Panc1 (cell line): ENCODE results near the gene BLTP2. TPM values are rescaled to one million over a fixed set of nuclear protein-coding genes. Genes with fewer than 3 reads are reported as not detected.
A peak's percentile ranks its signal among the peaks of the same experiment; 100 is the strongest.
"Not testable (repeated sequence)": the region's sequence is repeated elsewhere in the genome, so short reads cannot be mapped to it uniquely, and the experiment has no call there.

ENCODE experiments used
- ATAC-seq: fragments of 200-7000 bp; cut with Tn5 transposase; 2 replicates; pipeline ENCODE4 v1.9.1; 2020; ENCODE audit warnings: mild to moderate bottlenecking, moderate library complexity
- BruUV-seq: library from RNA; stranded (reverse); fragments of 400-500 nt; replicated peaks from 2 replicates; lab custom pipeline; 2021; lab: Mats Ljungman, UMichigan
- CTCF ChIA-PET: fragments of 300-600 bp; sonication (Branson Sonifier 250); formaldehyde crosslinking; loops from one replicate; lab custom pipeline; 2022; ENCODE audit warnings: antibody characterized with exemption; lab: Charles Lee
- POLR2A ChIA-PET: fragments of 300-600 bp; sonication (Branson Sonifier 250); formaldehyde crosslinking; loops from one replicate; lab custom pipeline; 2022; ENCODE audit warnings: antibody characterized with exemption; lab: Charles Lee
- DNase-seq: peaks from one replicate; pipeline ENCODE4 v3.0.0-alpha.2; 2010; ENCODE audit warnings: low read depth, low spot score
- H3K27ac ChIP-seq: 2 replicates; pipeline ENCODE4 v1.5.1; 2011; ENCODE audit warnings: mild to moderate bottlenecking, low read length, inconsistent platforms
- H3K27me3 ChIP-seq: fragments of 200-500 bp; sonication (Bioruptor generic); 2 replicates; pipeline ENCODE4 v1.6.0; 2014; ENCODE audit warnings: low read length, inconsistent platforms; ENCODE audit not compliant: control insufficient read depth, insufficient read depth
- H3K36me3 ChIP-seq: fragments of 200-500 bp; sonication (Bioruptor generic); 2 replicates; pipeline ENCODE4 v1.5.1; 2014; ENCODE audit warnings: inconsistent platforms, mild to moderate bottlenecking, low read length, moderate library complexity; ENCODE audit not compliant: control insufficient read depth, insufficient read depth
- H3K4me1 ChIP-seq: 2 replicates; pipeline ENCODE4 v1.5.1; 2011; ENCODE audit warnings: inconsistent platforms, mild to moderate bottlenecking, low read length, moderate library complexity; ENCODE audit not compliant: control insufficient read depth, insufficient read depth
- H3K4me3 ChIP-seq, 2 experiments: 2 replicates each; pipeline ENCODE4 v1.5.1; 2011 to 2012; ENCODE audit warnings: low read depth in 2 of 2, low read length in 2 of 2, mild to moderate bottlenecking in 2 of 2, inconsistent platforms in 1 of 2, moderate library complexity in 1 of 2
- H3K9me3 ChIP-seq: fragments of 200-500 bp; sonication (Bioruptor generic); 2 replicates; pipeline ENCODE4 v1.5.1; 2014; ENCODE audit warnings: low read depth, mild to moderate bottlenecking, inconsistent platforms, low read length, moderate library complexity; ENCODE audit not compliant: control insufficient read depth, insufficient read depth
- POLR2AphosphoS5 ChIP-seq: IDR thresholded peaks from 2 replicates; pipeline ENCODE4 v1.6.1; 2012; ENCODE audit warnings: mild to moderate bottlenecking, low read depth, low read length, moderate library complexity
- REST ChIP-seq, 2 experiments: IDR thresholded peaks; 2 replicates each; pipeline ENCODE4 v1.6.1; 2011 to 2012; ENCODE audit warnings: low read depth in 2 of 2, control low read depth in 1 of 2, low read length in 1 of 2, mild to moderate bottlenecking in 1 of 2, moderate library complexity in 1 of 2; ENCODE audit not compliant: insufficient read depth in 1 of 2
- SIN3A ChIP-seq: IDR thresholded peaks from 2 replicates; pipeline ENCODE4 v1.6.1; 2012; ENCODE audit warnings: low read depth, mild to moderate bottlenecking, low read length, moderate library complexity, borderline replicate concordance; ENCODE audit not compliant: insufficient read depth
- in situ Hi-C: cut with HindIII; loops from 2 replicates; pipeline ENCODE4 v1.10.0; 2016; ENCODE audit warnings: low sequenced_read_pairs, low pct_unique_long_range_greater_than_20kb
- intact Hi-C: fragments of 100-400 bp; cut with micrococcal nuclease; formaldehyde crosslinking; loops from one replicate; pipeline ENCODE4 v1.10.0; 2022; ENCODE audit not compliant: unreplicated experiment
- total RNA-seq: library from RNA; stranded (reverse); gene quantifications from one replicate; pipeline ENCODE4 v1.2.1, GENCODE V29; 2021; ENCODE audit not compliant: unreplicated experiment
- TF ChIP-seq, protein P1 (sequence below): fragments of 450-650 bp; IDR thresholded peaks from 2 replicates; pipeline ENCODE4 v1.5.1; 2017; ENCODE audit warnings: mild to moderate bottlenecking

BLTP2 gene
- total RNA-seq, 1 experiment from 2014 or later: 271 TPM

- peak; percentile 24 for DNase-seq
- intact Hi-C loops (no loop called here), in situ Hi-C loops (no loop called here)
- Histone ChIP-seq H3K27ac (no peak overlapping the region), H3K9me3 (no peaks in the 10 kb centered on the region), H3K4me3 (no peak overlapping the region), H3K4me1 (no peaks in the 10 kb centered on the region), H3K27me3 (no peaks in the 10 kb centered on the region), H3K36me3 (peaks cover 25% of the 10 kb centered on the region)
- BruUV-seq: no TSS peak
- POLR2A ChIA-PET: interaction anchor here (0.6 kb wide), 1 partner anchor 33 kb away, joined by 3 read pairs; no protein-coding TSS in a partner anchor
- TF ChIP-seq, protein P1, sequence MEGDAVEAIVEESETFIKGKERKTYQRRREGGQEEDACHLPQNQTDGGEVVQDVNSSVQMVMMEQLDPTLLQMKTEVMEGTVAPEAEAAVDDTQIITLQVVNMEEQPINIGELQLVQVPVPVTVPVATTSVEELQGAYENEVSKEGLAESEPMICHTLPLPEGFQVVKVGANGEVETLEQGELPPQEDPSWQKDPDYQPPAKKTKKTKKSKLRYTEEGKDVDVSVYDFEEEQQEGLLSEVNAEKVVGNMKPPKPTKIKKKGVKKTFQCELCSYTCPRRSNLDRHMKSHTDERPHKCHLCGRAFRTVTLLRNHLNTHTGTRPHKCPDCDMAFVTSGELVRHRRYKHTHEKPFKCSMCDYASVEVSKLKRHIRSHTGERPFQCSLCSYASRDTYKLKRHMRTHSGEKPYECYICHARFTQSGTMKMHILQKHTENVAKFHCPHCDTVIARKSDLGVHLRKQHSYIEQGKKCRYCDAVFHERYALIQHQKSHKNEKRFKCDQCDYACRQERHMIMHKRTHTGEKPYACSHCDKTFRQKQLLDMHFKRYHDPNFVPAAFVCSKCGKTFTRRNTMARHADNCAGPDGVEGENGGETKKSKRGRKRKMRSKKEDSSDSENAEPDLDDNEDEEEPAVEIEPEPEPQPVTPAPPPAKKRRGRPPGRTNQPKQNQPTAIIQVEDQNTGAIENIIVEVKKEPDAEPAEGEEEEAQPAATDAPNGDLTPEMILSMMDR: peak; percentile 82
- TF ChIP-seq POLR2AphosphoS5: no peak; the same call in 1 of the 2 replicates
- peak; percentile 57; the same call in 1 of the 2 replicates for ATAC-seq
- CTCF ChIA-PET: interaction anchor here (0.6 to 1.2 kb wide), 3 partner anchors 10 to 477 kb away, joined by 3 read pairs; no protein-coding TSS in a partner anchor
These were observed 31.8 kb downstream of the BLTP2 start for GRCh38 chr17:28612936-28613872.

DNA sequence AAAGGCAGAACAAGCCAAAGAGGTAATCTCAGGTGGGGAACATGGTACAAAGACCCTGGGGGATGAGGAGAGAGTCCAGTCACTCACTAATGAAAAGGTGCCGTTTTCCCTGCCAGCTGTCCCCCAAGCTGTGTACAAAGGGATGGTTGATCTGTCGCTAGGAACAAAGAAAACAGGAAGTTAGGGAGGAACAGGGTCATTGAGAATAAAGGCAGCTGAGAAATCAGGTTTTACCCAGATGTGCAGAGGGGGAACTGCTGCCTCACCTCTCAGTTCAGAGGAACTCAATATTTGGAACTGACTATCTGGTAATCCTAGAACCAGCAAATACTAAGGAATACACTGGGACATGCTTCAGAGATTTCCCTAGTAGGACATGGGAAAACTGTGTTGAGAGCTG is 32.4 kb downstream of the BLTP2 start:
- Histone ChIP-seq H3K9me3 (no peaks in the 10 kb centered on the region), H3K4me3 (no peak overlapping the region), H3K4me1 (no peaks in the 10 kb centered on the region), H3K27ac (no peak overlapping the region), H3K27me3 (no peaks in the 10 kb centered on the region), H3K36me3 (peaks cover 23% of the 10 kb centered on the region)
- BruUV-seq: no TSS peak
- in situ Hi-C loops (no loop called here), intact Hi-C loops (no loop called here)
- DNase-seq (no peak), ATAC-seq (peak; percentile 3; the same call in 1 of the 2 replicates)
- ChIA-PET CTCF (interaction anchor here (1.2 kb wide), 1 partner anchor 10 kb away, joined by 3 read pairs; no protein-coding TSS in a partner anchor), POLR2A (interaction anchor here (0.6 kb wide), 1 partner anchor 32 kb away, joined by 3 read pairs; no protein-coding TSS in a partner anchor)
- TF ChIP-seq SIN3A: no peak

- H3K27ac ChIP-seq: no peak overlapping the region
- peaks cover 5% of the 10 kb centered on the region; the same call in 1 of the 2 replicates for H3K36me3 ChIP-seq
- ChIA-PET POLR2A (interaction anchor here (0.6 kb wide), 1 partner anchor 63 kb away, joined by 3 read pairs; no protein-coding TSS in a partner anchor), CTCF (no interaction called here)
- no peak for ATAC-seq
- intact Hi-C loops: no loop called here
- H3K9me3 ChIP-seq: no peaks in the 10 kb centered on the region
- H3K27me3 ChIP-seq: no peaks in the 10 kb centered on the region
- no TSS peak for BruUV-seq
- no peaks in the 10 kb centered on the region for H3K4me1 ChIP-seq
- no peak for DNase-seq
- in situ Hi-C loops: no loop called here
- 0 out of 2 replicates have a peak, but pooled peaks have one; percentile 6 for TF ChIP-seq POLR2AphosphoS5
- no peak for TF ChIP-seq REST (IDR thresholded peaks at IDR 0.05; ENCODE audit: insufficient read depth in 1 of 2, low read depth in 2 of 2, low read length in 1 of 2)
- H3K4me3 ChIP-seq: no peak overlapping the region
These were observed 34.6 kb downstream of the BLTP2 start for GRCh38 chr17:28610376-28610775.

DNA sequence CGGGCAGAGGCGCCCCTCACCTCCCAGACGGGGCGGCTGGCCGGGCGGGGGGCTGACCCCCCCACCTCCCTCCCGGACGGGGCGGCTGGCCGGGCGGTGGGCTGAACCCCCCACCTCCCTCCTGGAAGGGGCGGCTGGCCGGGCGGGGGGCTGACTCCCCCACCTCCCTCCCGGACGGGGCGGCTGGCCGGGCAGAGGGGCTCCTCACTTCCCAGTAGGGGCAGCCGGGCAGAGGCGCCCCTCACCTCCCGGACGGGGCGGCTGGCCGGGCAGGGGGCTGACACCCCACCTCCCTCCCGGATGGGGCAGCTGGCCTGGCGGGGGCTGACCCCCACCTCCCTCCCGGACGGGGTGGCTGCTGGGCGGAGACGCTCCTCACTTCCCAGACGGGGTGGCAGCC is 40.9 kb downstream of the BLTP2 start:
- in situ Hi-C loops, ATAC-seq, H3K9me3 ChIP-seq, H3K27ac ChIP-seq, DNase-seq, H3K36me3 ChIP-seq, H3K4me3 ChIP-seq, BruUV-seq, intact Hi-C loops, H3K4me1 ChIP-seq, CTCF ChIA-PET, H3K27me3 ChIP-seq, POLR2A ChIA-PET: not testable (repeated sequence)
